Upper lobe of left lung (tissue), 6 donors: ENCODE results near the gene ERF. TPM values are rescaled to one million over a fixed set of nuclear protein-coding genes. Genes with fewer than 3 reads are reported as not detected.

Experiments
- ATAC-seq, 2 donors: fragments of 200-7000 bp; cut with Tn5 transposase; one replicate each; pipeline ENCODE4 v1.9.1; 2022; ENCODE audit warnings: mild to moderate bottlenecking in 2 of 2, moderate library complexity in 2 of 2; ENCODE audit not compliant: low FRiP score in 2 of 2
- DNase-seq, 2 donors: peaks; one replicate each; pipeline ENCODE4 v3.0.0-alpha.2; 2019 to 2020
- H3K27ac ChIP-seq, 4 donors: fragments of 200-600 bp; sonication (generic); one replicate each; pipeline ENCODE4 v1.5.1; 2016 to 2019
- H3K27me3 ChIP-seq, 4 donors: fragments of 200-600 bp; sonication (generic); one replicate each; pipeline ENCODE4 v1.5.1; 2017 to 2019
- H3K36me3 ChIP-seq, 4 donors: fragments of 200-600 bp; sonication (generic); one replicate each; pipeline ENCODE4 v1.5.1; 2016 to 2019
- H3K4me1 ChIP-seq, 4 donors: fragments of 200-600 bp; sonication (generic); one replicate each; pipeline ENCODE4 v1.5.1; 2018 to 2019
- H3K4me3 ChIP-seq, 4 donors: fragments of 200-600 bp; sonication (generic); one replicate each; pipeline ENCODE4 v1.5.1; 2017 to 2019; ENCODE audit warnings: mild to moderate bottlenecking in 2 of 4, moderate library complexity in 1 of 4
- H3K9me3 ChIP-seq, 4 donors: fragments of 200-600 bp; sonication (generic); one replicate each; pipeline ENCODE4 v1.5.1; 2018 to 2019
- CTCF ChIP-seq, 6 experiments: fragments of 450-650 bp in 4 of 6; fragments of 200-600 bp in 2 of 6; sonication (generic) in 2 of 6; IDR thresholded peaks; one replicate each; pipeline ENCODE4 v1.5.1; 2016 to 2019; ENCODE audit warnings: antibody characterized with exemption in 6 of 6
- EP300 ChIP-seq, 4 donors: sonication (generic); formaldehyde crosslinking; IDR thresholded peaks; one replicate each; pipeline ENCODE4 v1.5.1; 2017; ENCODE audit warnings: antibody characterized with exemption in 4 of 4, control low read depth in 2 of 4
- POLR2A ChIP-seq, 4 donors: fragments of 450-650 bp; IDR thresholded peaks; one replicate each; pipeline ENCODE4 v1.5.1; 2016 to 2017; ENCODE audit warnings: antibody characterized with exemption in 4 of 4, mild to moderate bottlenecking in 2 of 4
- POLR2AphosphoS5 ChIP-seq, 2 donors: sonication (generic); formaldehyde crosslinking; IDR thresholded peaks; one replicate each; pipeline ENCODE4 v1.5.1; 2017; ENCODE audit warnings: antibody characterized with exemption in 2 of 2
- WGBS, 2 donors: methylation state at CpG; one replicate each; pipeline ENCODE4 v1.1.5; 2017 to 2018; 5-methylcytosine and 5-hydroxymethylcytosine counted together
- total RNA-seq, 6 donors: library from RNA; depleted of rRNA in 4 of 6; stranded (reverse); fragments of >200 nt in 4 of 6; gene quantifications; one replicate each; pipeline versions ENCODE4 v1.1.0 to v1.2.1, GENCODE V29; 2016 to 2021
- donor health status: DM: no; HTN: no; CAD: no; lungs with moderate emphysema.
- donor health status: DM: no; HTN: yes; CAD: no; lungs with severe emphysema.

ERF gene
- total RNA-seq, 6 donors from 2014 or later, result 13.6 to 59.4 (median 32.5) TPM

GRCh38 chr19:42234364-42234763 lies 20.6 kb downstream of the ERF start:
- peaks cover 38 to 93% (median 74%) of the 10 kb centered on the region in 4 donors for H3K36me3 ChIP-seq
- peaks cover 0 to 7% (median 0%) of the 10 kb centered on the region in 4 donors for H3K4me1 ChIP-seq
- H3K4me3 ChIP-seq, result no peak overlapping the region
- TF ChIP-seq POLR2A (IDR thresholded peaks at IDR 0.05) (no peak), POLR2AphosphoS5 (IDR thresholded peaks at IDR 0.05) (no peak), EP300 (IDR thresholded peaks at IDR 0.05) (no peak), CTCF (IDR thresholded peaks at IDR 0.05) (no peak)
- ATAC-seq (no peak), DNase-seq (no peak)
- H3K27me3 ChIP-seq, result no peaks in the 10 kb centered on the region
- no peak overlapping the region for H3K27ac ChIP-seq
- WGBS, 2 donors, result 93 to 96% methylated on average over 11 of the region's 11 CpGs
- H3K9me3 ChIP-seq, result no peaks in the 10 kb centered on the region

- no peak for TF ChIP-seq POLR2AphosphoS5 (IDR thresholded peaks at IDR 0.05)
- no peak for TF ChIP-seq CTCF (IDR thresholded peaks at IDR 0.05)
- no peak for TF ChIP-seq EP300 (IDR thresholded peaks at IDR 0.05)
- no peak for TF ChIP-seq POLR2A (IDR thresholded peaks at IDR 0.05)
- H3K36me3 ChIP-seq, result peaks cover 38 to 93% (median 78%) of the 10 kb centered on the region in 4 donors
Observed at GRCh38 chr19:42233678-42234292, 21.1 kb downstream of the ERF start.

GRCh38 chr19:42233106-42233505 lies 21.8 kb downstream of the ERF start:
- Histone ChIP-seq H3K36me3 (peaks cover 38 to 99% (median 83%) of the 10 kb centered on the region in 4 donors), H3K27ac (no peak overlapping the region), H3K27me3 (no peaks in the 10 kb centered on the region), H3K4me1 (no peaks in the 10 kb centered on the region), H3K4me3 (no peak overlapping the region), H3K9me3 (no peaks in the 10 kb centered on the region)
- DNase-seq, result no peak
- TF ChIP-seq POLR2A (IDR thresholded peaks at IDR 0.05) (no peak), CTCF (IDR thresholded peaks at IDR 0.05) (no peak), EP300 (IDR thresholded peaks at IDR 0.05) (no peak), POLR2AphosphoS5 (IDR thresholded peaks at IDR 0.05) (no peak)
- no peak for ATAC-seq
- 78 to 87% methylated on average over 7 of the region's 7 CpGs for WGBS, 2 donors

More at GRCh38 chr19:42233678-42234292, 21.1 kb downstream of the ERF start:
- Histone ChIP-seq H3K27me3 (no peaks in the 10 kb centered on the region), H3K27ac (no peak overlapping the region), H3K4me1 (peaks cover 0 to under 1% (median 0%) of the 10 kb centered on the region in 4 donors), H3K9me3 (no peaks in the 10 kb centered on the region), H3K4me3 (no peak overlapping the region)
- DNase-seq, result no peak
- WGBS, 2 donors, result 95 to 96% methylated on average over 4 to 6 of the region's 6 CpGs
- no peak for ATAC-seq

- DNase-seq (no peak), ATAC-seq (no peak)
- peaks cover 38 to 97% (median 89%) of the 10 kb centered on the region in 4 donors for H3K36me3 ChIP-seq
- H3K27ac ChIP-seq, result no peak overlapping the region
- H3K9me3 ChIP-seq, result no peaks in the 10 kb centered on the region
- H3K27me3 ChIP-seq, result no peaks in the 10 kb centered on the region
- H3K4me1 ChIP-seq, result no peaks in the 10 kb centered on the region
- no peak for TF ChIP-seq POLR2A (IDR thresholded peaks at IDR 0.05)
- TF ChIP-seq POLR2AphosphoS5 (IDR thresholded peaks at IDR 0.05), result no peak
- TF ChIP-seq EP300 (IDR thresholded peaks at IDR 0.05), result no peak
- no peak for TF ChIP-seq CTCF (IDR thresholded peaks at IDR 0.05)
- no peak overlapping the region for H3K4me3 ChIP-seq
- WGBS, 2 donors, result 93 to 96% methylated on average over 4 to 10 of the region's 10 CpGs
Observed at GRCh38 chr19:42232435-42232834, 22.5 kb downstream of the ERF start.

GRCh38 chr19:42230571-42230970 lies 24.4 kb downstream of the ERF start:
- ATAC-seq (no peak), DNase-seq (no peak)
- Histone ChIP-seq H3K27me3 (no peaks in the 10 kb centered on the region), H3K4me1 (no peaks in the 10 kb centered on the region), H3K27ac (peak overlapping the region in 1 of 4 donors; percentile 46), H3K9me3 (no peaks in the 10 kb centered on the region), H3K4me3 (no peak overlapping the region), H3K36me3 (peaks cover 35 to 97% (median 93%) of the 10 kb centered on the region in 4 donors)
- TF ChIP-seq EP300 (IDR thresholded peaks at IDR 0.05) (no peak), POLR2A (IDR thresholded peaks at IDR 0.05) (no peak), CTCF (IDR thresholded peaks at IDR 0.05) (no peak), POLR2AphosphoS5 (IDR thresholded peaks at IDR 0.05) (no peak)
- WGBS, 2 donors, result 81% methylated on average over 4 of the region's 4 CpGs
